Middle frontal gyrus (tissue), 1 donor: ENCODE results near the gene DCDC2C.
A peak's percentile ranks its signal among the peaks of the same experiment; 100 is the strongest.

Experiments
- DNase-seq: peaks from one replicate; pipeline ENCODE4 v3.0.0-alpha.2; 2015; ENCODE audit warnings: low spot score; ENCODE audit errors: extremely low spot score

DCDC2C gene

DNA sequence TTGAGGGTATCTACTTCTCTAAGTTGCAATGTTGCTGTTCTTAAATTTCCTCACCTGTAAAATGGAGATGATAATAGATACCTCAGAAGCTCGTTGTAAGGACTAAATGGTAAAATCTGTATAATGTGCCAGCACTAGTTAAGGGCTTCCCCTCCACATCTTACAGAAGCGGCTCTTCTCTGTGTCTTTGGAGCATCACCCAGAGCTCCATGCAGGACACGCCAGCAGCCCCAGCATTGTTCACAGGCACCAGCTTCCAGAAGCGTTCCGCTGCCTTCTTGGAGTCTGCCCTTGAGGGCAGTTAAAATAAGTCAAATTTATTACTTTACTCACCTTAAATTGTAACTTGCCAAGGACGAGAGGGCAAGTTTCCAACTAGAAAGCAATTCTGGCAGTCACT is 5.8 kb downstream of the DCDC2C start:
- no peak for DNase-seq

DNA sequence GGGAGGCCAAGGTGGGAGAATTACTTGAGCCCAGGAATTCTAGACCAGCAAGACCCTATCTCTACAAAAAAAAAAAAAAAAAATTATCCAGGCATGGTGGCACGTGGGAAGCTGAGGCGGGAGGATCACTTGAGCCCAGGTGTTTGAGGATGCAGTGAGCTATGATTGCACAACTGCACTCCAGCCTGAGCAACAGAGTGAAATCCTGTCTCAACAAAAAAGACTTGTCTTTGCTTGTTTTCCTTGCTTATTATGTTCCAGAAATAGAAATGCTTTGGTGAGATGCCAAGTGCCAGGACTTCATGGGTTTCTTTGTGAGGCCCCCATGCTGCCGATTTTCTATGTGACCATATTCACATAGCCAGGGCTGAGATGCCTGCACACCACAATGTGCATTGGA is 9.0 kb downstream of the DCDC2C start:
- DNase-seq, result no peak

DNA sequence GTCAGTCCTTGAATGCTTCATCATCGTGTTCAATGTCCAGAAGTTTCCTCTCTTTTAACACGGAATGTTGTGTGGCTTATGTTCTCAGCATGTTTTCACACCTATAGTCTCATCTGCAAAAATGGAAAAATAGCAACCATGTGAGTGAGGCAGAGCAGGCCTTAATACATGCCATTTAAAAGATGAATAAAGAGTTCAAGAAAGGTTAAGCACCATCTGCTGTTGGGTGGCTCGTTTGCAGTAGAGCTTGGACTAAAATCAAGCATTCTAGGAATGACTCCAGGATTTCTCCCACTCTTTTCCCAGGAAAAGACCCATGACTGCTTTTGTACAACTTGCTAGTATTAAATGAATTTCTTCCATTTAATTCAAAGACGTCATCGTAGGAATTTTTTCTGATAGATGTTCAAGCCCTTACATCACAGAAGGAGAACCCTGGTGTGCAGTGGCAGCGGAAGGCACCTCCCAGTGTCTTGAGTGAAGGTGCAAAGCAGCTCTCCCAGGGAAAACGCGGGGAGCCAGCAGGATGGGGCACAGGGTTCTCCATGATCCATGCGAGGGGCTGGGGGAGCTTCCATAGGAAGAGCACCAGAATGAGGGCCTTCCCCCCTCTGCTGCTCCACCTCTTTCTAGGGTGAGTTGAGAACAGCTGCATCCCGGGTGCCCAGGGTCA is 9.6 kb downstream of the DCDC2C start:
- DNase-seq, result peak; percentile 23

DNA sequence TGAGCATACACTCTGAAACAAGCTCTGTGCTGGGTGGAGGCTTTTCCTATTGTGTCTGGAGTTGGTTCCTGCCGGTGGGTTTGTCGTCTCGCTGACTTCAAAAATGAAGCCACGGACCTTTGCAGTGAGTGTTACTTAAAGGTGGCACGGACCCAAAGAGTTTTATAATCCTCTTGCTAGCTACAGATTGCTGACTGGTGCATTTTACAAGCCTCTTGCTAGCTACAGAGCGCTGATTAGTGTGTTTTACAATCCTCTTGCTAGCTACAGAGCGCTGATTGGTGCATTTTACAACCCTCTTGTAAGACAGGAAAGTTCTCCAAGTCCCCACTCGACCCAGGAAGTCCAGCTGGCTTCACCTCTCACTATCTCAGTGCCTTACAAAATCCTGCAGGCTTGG is 15.3 kb downstream of the DCDC2C start:
- no peak for DNase-seq

DNA sequence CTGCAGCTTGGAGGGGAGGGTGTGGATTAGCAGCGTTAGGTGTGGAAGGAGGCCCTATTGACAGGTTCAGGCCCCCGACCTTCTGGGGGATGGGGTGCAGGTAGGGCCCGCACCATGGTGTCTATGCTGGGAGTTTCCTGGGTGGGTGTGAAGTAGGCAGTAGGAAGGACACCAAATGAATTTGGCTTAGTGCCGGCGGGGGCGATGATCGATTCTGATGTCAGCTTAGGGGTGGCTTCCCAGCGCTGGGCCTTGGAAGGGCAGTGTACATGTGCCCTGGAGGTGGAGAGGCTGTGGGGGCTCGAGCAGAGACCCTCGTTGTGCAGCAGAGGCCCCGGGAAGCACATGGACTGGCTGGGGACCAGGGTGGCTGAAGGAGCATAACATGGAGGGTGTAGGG is 21.6 kb downstream of the DCDC2C start:
- DNase-seq, result no peak

DNA sequence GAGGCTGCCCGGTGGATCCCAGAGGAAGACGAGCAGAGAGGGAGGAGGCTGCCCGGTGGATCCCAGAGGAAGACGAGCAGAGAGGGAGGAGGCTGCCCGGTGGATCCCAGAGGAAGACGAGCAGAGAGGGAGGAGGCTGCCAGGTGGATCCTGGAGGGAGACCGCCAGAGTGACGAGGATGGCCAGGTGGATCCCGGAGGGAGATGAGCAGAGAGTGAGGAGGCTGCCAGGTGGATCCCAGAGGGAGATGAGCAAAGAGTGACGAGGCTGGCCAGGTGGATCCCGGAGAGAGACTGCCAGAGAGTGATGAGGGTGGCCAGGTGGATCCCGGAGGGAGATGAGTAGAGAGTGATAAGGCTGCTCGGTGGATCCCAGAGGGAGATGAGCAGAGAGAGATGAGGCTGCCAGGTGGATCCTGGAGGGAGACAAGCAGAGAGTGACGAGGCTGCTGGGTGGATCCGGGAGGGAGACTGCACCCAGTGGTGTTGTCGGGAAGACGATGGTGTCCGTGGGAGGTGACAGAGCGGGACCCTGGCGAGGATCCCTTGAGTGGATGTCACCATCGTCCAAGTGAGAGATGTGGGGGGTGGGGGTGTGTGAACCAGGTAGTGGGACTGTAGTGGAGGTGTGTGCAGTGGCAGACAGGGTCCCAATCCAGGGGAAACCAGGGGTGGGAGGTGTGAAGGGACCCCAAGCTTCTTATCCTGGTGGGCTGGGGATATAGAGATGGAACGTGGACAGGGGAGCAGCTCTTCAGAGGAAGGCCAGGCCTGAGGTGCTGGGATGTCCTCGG is 22.3 kb downstream of the DCDC2C start:
- DNase-seq, result no peak

DNA sequence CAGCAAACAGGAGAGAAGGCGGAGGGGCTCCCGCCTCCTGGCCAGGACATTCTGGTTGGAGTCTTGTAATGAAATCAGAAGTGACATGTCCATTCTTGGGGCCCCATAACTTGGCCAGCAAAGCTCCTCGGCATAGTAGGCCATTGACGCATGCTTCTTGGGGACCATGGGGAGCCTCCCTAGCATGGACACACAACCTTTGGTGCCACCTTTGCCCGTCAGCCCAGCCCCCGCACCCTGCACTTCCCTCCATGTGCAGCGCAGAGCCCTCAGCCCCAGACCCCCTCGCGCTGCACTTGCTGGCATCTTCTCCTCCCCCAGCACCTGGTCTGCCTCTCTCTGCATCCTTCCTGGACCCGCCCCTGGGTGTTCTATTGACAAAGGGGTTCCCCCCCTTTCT is 23.1 kb downstream of the DCDC2C start:
- no peak for DNase-seq

DNA sequence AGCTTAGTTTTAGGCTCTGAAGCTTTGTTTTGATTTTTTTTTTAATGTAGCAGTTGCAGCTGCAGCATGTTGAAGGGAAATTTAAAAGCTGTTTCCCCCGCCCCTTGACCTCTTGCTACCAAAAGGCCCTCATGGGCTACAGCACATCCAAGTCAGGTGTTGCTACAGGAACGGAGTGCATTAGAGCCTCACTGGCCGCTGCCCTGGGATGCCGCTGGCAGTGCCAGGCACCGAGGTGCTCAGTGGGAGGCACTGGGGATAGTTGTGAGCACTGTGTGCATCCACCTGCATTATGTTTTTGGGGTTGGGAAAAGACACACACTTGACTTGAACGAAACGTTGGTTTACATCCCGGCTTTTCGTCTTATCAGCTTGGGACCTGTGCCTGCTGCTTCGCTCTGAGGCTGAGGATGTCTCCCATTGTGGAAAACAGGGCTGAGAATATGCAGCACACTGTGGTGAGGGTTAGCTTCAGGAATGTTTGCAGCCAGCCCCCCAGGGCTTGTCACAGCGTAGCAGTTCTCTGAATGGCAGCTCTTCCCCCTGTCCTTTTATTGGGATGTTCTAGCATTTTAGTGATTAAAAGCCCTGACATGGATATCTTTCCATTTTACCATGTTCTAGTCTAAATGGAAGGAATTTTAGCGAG is 24.1 kb downstream of the DCDC2C start:
- no peak for DNase-seq

DNA sequence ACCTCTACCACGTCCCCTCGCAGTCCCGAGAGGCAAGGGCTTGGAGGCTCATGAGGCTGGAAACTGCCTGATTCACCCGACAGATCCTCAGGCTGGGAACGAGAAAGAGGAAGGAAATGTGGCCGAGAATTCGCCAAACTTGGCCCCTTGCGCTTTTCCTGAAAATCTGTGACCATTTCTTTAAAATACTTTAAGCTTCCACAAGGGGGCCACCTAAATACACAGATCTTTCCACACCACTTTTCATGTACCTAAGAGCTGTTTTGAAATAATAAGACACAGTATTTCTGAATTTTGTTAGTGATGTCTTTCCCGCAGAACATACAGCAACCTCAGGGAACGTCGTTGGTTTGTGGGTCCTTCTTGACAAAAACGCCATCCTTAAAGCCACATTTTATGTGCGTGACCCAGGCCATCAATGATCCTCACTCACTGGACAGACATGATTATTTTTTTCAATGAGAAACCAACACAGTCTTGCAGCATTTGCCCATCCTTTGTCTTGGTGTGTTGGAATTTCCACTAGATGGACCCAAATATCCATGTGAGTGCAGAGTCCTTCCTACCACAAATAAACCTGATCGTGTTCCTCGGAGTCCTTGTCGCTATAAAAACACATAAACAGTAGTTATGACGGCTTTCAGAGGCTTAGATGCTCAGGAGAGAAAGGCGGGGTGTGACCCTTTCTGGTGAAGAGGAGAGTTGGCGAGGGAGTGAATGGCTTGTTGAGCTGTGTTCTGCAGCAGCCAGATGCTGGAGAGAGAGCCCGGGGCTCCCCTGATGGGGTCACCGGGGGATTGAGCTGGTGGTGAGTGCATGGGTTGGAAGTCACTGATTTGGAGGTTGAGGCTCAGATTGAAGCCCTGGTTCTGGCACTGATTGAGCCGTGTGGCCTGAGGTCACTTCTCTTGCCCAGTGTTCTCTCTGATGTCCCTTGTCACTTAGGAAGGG is 25.0 kb downstream of the DCDC2C start:
- no peak for DNase-seq

DNA sequence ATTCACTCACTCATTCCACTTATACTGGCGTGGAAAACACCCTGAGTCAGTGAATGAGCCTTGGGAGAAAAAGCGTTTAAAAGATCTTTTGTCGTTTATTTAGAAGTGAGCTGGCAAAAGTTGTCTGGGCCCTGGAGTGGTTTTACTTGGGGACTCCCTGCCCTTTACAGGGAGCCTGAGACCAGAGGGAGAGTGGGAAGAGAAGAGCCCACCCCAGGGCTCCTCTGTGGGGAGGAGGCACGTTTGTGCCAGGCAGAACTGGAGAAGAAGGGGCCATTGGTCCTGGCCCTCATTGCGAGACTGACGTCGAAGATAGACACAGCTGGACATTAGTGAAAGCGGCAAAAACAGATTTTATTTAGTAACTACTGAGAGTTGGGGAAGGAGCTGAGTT is 25.7 kb downstream of the DCDC2C start:
- no peak for DNase-seq

DNA sequence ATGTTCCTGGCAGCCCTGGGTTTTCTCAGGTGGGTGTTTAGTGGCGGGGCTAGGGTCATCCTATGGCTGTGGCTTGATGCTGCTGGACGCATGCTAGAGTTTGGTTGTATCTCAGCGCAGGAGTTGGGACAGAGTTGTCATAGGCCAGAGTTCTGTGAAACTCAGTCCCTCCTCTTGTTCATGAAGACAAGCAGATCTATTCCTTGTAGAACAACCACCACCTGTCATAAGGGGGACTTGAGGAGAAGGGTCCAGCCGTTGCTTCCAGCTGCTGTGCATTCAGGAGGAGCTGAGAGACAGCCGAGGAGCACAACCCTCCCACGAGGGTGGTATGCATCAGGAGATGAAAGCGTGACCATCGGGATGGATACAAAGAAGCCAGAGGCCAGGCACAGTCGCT is 26.4 kb downstream of the DCDC2C start:
- DNase-seq, result no peak

DNA sequence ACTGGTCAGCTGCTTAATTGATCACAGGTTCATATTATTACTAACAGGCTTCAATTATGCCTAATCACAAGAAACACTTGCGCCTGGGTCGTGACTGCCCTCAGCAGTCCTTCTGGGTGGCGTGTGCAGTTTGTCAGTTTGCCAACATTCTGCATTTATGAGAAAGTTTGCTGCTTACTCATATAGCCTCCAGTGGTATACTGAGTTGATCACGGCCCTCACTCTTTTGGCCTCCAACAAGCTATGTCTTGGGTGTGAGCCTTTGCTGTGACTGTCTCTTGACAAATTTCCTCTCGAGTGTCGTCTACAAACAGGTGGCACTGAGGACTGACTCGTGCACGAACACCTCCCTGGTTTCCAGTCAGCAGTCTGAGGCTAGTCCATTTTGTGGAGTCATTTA is 27.3 kb downstream of the DCDC2C start:
- DNase-seq, result no peak

DNA sequence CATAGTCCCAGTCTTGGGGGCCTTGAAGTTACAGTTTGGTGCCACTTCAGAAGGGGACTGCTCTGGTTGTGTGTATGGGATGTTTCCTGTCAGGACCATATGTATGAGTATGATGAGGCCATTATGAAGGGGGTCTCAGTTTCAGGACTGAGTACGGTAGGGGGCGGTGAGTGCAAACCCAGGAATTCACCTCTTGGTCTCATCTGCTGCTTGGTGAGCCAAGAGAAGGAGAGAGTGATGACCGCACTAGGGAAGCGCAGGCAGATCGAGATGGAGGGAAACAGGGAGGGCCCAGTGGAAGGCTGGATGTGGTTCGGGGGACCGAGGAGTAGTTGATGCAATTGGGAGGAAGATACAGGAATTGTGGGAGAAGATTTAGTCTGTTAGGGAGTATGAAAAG is 28.5 kb downstream of the DCDC2C start:
- DNase-seq, result no peak

DNA sequence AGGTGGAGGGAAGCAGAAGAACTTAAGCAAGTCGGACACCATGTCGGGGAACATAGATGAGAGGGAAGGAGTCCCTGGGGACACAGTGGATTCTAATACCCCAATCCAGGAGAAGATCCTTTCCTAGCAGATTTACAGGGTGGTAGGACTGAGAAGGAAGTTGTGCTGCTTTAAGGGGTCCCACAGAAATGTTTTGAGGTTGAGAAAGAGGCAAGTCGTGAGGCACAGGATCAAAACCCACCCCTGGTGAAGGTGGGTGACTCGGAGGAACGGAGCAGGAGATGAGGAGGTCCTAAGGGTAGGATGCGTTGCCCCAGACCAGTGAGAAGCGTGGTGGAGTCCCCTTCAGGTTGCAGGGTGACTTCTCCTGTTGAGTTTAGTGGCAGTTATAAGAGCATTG is 32.7 kb downstream of the DCDC2C start:
- DNase-seq, result no peak

DNA sequence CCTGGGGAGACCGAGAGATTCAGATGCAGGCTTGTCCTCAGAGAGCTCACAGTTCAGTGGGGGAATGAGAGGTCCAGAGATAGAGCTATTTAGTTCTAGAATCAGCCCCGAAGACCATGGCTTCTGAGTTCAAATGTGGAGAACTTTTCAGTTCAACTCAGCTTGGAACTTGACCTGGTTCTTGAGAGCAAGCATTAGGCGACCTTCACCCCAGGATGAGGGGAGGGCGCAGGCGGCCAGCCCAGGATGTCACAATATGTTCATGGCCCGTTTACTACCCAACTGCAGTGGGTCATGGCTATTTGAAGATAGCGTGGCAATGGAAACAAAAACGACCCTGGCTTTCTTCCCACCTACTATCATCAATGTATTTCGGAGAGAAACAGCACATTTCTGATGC is 33.8 kb downstream of the DCDC2C start:
- DNase-seq, result no peak

DNA sequence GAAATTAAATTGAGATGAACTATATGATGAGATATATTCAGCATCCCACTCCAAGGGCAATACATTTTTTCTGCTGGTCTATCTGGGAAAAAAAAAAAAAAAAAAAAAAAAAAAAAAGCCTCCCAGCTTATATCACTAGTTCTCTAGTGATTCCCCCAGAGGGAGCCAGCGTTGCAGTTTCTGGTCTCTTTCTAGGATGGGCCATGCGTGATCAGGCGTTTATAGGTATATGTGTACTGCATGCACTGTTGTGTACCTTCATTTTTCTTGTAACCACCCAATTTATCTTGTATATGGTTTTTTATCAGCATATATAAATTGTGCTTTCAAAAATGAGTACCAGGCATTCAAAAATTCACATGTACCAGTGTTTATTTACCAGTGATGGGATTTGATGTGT is 35.1 kb downstream of the DCDC2C start:
- DNase-seq, result no peak

DNA sequence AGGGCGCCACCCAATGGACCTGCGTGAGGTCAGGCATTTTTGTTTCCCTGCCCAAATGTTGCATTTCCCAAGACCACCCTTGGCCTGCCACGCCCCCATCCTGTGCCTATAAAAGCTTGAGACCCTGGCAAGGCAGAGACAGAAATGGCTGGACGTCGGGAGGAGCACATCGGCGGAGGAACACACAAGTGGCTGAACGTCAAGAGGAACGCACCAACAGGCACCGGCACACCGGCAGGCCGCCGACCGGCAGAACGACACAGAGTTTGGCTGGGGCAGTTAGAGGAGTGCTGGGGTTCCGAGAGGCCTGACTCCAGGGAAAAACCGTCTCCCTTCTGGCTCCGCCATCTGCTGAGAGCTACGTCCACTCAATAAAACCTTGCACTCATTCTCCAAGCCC is 35.9 kb downstream of the DCDC2C start:
- no peak for DNase-seq

DNA sequence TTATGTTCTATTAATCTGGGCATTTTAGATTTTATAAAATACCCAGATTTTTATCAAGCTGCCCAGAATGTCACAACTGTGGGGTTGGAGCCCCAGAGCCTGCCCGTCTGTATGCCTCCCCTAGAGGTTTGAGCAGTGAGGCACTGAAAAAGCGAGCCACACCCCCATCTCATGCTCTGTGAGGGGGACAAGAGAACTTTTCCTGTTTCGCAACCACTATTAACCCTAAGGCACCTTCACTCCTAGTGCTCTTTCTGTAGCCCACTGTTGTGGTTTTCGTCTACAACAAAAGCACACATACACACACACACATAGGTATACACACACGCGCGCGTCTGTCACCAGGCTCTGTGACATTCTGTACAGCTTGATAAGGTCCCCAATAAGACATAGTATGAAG is 38.0 kb downstream of the DCDC2C start:
- no peak for DNase-seq

DNA sequence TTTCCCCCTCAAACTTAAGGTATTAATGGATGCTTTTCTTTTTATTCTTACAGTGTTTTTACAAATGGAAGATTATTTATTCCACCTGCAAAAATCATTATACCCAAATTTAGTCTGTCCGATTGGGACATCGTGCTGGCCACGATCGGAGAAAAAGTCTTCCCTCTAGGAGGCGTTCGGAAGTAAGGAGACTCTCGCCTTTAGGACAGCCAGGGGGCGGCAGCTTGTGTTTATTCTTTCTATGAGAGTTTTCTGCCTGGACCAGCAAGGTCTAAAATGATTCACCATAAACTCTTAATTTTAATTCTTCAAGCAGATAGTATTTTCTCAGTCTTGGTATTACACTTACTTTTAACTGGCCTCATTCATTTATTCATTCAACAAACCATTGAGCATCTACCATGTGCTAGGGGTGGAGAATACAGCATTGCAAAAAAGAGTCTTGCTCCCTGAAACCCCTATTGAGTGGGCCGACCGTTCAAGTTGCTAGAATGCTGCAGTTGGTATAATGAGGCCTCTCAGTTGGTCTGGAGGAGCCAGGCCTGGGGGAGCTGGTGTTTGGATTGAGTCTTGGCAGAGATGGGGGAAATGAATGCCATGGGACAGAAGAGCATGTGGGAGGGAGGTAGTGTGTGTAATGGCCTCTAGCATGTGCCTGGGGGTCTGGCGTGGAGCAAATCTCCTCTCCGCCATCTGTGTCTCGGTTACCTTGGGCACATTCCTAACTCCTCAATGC is 38.7 kb downstream of the DCDC2C start:
- no peak for DNase-seq

DNA sequence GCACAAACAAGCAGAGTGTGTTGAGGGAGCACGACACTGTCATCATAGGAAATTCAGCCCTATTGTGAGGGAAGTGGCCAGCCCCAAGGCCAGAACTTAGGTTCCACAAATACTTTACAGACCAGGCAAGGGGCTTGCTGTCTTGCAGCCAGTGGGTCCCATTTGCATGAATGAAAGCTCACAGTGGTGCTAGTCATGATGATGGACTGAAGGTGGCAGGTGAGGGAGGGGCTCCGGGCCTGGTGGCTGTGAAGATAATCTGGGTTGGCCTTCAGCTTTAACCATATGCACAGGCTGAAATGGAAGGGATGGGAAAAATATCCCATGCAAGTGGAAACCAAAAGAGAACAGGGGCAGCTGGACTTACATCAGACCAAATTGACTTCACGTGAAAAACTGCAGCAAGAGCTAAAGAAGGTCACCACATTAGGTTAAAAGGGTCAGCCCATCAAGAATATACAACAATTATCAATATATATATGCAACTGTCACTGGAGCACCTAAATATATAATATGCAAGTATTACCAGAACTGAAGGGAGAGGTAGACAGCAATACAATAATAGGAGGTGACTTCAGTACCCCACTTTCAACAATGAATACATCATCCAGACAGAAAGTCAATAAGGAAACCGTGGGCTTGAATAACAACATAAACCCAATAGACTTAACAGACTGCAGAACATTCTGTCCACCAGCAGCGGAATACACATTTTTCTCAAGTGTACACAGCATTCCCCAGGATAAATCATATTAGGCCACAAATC is 39.6 kb downstream of the DCDC2C start:
- DNase-seq, result no peak
